ENCODE measurements around the gene MORN4.
"Not testable (repeated sequence)": the region's sequence is repeated elsewhere in the genome, so short reads cannot be mapped to it uniquely, and the experiment has no call there.

The MORN4 gene

DNA sequence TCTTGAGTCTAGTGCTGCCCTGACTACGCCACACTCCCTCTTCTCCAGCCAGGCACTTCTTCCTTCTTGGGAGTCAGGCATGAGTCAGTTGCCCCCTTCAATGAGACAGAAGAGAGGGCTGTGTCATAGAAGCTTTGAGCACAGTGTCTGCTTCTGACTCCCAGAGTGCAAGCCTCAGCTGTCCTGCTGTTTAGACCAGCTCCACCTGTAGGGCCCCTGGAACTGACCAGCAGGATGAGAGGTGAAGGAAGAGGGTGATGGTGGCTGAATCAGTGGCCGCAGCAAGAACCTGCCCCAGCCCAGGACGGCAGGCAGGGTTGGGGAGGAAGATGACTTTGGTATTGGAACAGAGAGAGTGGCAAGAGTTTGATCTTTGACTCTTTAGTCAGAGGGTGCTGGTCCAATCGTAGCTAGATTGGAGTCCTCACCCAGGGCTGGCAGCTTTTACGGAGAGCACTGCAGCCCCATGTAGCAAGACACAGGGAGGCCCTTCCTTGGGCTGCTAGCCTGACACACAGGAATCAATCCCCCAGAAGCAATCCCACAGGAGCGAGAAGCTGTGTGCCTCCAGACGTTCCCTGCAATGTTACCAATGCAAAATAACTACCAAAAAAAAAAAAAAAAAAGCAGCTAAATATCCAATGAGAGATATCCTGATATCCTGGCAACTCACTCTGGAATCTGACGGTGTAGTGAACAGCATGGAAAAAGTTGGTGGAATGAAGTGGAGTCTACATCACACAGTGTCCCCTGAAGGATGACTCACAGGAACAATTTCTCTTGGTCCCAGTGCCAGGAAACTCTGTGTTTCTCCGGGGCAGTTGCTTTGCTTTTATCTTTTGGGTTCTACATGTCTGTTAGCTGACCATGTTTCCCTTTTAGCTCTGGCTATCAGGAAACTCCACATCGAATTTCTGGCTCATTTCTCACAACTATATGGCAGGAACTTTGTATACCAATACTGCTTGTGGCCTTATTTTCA lies 36.9 kb downstream of the MORN4 start:
- DNase-seq, result no peak

DNA sequence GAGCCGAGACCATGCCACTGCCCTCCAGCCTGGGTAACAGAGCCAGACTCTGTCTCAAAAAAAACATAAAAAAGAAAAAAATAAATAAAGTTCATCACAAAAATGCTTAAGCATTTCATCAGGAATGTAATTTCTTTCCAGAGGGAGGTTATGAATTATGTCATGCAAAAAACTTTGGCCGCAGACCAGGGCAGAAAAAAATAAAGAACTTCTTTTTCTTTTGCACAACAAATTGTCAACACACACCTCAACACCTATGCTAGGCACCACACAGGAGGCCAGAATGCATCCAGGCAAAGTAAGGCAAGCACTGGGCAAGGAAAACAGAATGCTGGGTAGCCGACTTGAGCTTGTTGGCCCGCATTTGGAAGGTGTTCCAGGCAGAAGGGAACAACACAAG lies 39.9 kb downstream of the MORN4 start:
- DNase-seq, result no peak

DNA sequence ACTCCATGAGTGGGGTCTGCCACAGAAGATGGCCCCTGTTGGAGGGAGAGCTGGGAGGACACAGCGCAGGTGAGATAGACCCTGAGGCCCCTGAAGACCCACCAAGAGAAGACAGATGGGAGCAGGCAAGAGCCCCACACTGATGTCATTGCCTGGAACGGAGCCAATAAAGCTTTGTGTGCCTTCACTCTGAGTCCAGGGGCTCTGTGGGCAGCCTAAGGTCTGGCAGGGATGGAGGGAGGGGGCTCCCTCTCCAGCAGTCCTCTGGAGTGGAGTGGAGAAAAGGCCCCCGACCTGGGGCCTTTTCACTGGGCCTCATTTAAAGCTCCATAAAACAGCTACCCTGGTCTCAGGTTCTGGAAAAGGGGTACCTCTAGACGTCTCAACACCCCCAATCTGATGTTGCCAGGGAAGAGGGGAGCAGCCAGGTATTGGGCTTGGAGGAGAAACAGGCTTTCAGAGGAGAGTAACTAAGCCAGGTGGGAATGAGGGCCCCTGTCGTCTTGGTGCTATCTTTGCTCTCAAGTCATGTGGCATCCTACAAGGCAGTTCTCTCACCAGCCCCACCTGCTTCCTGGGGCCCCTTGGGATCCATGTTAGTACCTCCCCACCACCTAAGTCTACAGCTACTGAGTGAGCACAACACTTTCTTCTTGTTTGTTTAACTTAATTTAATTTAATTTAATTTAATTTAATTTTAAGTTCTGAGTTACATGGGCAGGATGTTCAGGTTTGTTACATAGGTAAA lies 42.4 kb downstream of the MORN4 start:
- no peak for DNase-seq

DNA sequence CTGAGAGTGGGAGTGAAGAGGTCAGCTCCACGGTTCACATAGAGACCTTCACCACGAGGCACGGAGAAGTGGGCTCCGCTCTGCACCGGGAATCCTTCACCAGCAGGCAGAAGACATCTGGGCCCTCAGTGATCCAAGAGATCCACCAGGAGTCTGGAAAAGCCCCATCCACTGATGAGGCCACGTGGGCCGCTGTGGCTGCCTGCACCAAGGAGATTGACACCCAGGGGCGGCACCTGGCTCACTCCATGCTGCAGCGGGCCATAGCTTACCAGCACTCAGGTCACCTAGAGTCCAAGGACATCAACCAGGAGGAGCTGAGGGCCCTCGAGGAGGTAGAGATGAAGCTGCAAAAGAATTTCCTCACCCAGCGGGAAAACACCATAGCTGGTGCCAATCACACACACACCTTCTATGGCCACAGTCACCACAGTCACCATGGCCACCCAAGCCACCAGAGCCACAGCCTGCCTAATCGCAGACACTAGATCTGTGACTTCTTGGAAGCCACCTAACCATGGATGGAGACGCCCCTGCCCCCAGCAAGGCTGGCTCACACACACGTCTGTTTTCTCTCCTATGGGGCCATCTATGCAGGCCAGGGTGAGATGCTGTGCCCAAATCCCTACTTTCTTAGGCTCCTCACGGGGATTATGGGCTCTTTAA lies 43.1 kb downstream of the MORN4 start:
- no peak for DNase-seq

DNA sequence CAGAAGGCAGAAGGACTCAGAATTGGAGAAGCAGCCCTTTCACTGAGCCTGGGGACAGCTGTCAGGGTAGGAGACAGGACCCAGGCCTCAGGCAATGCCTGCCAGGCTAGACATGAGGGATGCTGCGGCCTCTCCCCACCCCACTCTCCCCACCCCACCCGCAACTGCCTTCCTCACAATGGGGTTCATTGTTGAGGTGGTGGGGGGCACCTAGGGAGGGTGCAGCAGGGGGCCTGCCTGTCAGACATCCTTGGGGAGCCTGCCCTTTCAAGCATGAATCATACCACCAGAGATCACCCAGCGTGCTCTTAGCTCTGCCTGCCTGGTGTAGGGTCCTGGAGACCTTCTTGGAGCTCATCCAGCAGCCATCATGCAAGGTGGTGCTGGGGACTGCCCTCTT lies 43.8 kb downstream of the MORN4 start, which contains the start of gene C10orf62:
Gene C10orf62, plus strand, starts transcription at position 243 of the 400 bp plus-strand sequence. CDS start 177 bp downstream, outside the sequence.
- no peak for DNase-seq

DNA sequence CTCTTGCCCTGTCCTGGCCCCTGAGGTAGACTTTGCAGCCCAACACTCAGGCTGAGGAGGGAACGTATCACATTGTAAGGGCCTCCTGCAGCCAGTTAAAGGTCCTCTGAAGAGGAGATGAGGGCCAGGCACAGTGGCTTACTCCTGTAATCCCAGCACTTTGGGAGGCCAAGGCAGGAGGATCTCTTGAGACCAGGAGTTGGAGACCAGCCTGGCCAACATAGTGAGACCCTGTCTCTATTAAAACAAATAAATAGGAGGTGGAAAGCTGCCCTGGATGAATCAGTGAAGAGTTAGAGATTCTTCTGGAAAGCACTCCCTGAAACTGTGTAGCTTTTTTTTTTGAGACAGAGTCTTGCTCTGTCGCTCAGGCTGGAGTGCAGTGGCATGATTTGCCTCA lies 46.1 kb downstream of the MORN4 start:
- DNase-seq, result no peak

DNA sequence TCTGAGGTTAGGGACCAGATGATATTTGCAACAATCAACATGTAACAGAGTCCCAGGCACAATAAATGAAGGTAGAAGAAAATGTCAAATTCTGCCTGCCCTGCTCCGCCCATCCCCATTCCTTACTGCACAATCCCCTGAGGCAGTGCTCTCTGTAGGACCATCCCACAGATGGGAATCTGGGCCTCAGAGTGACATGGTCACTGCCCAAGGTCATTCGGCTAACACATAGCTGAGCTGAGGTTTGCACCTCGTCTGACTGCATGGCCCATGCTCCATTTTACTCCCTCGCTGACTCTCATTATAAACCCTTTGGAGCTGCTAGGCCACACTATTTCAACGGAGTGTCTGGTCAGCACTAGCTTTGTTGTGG lies 47.9 kb downstream of the MORN4 start:
- no peak for DNase-seq

DNA sequence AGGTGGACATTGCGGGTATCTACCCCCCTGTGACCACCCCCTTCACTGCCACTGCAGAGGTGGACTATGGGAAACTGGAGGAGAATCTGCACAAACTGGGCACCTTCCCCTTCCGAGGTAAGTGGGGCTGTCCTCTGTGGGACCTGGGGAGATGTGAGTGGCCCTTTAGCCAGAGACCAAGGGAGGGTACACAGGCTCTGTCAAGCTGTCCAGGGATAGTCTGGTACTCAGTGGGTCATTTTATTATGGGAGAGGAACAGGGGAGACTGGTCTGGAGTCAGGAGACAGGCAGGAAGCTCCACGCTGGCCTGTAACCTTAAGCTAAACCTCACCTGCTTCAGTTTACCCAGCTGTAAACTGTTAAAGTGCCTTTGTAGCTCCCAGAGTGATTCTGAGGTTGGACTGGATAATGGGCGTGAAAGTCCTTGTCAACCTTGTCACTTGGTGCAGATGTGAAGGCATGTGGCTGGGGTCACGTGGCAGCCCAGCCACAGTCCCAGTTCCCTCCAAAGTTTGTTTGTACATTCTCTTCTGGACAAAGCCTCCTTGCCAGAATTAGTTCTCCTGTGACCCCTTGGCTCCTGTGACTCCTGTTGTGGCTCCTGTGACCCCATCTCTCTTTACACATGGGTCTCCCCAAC lies 48.4 kb downstream of the MORN4 start:
- DNase-seq, result no peak

DNA sequence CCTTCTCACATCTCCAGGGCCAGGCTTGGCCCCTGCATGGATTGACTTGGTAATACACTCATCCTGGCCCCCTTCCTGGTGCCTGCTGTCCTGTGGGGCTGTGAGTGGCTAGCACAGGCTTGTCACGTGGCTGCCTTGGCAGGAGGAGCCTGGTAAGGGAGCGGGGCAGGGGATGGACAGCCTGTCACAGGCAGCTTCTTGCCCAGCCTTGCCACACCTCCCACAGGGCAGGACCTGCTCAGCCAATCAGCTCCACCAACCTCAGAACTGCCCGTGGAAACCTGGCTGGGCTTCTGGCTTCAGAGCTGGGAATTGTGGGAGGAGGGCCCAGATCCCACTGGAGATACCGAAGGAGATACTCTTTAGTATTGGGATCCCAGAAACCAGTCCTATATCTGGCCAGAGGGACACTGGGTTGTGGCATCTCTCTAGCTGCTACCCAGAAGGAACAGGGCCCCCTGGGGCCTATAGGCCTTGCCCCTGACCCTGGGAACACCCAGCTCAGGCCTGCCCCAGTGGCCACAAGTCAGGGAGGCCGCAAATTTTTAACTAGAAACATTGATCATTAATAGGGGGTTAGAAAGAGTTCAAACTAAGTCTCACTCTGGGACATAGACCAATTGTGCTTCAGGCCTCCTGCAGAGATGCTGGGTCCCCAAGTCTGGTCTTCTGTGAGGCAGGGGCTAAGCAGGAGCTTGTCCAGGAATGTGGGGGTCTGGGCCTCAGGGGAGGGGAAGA lies 49.1 kb downstream of the MORN4 start, which contains the start of gene HOGA1:
Gene HOGA1, plus strand, starts transcription at position 330 of the 738 bp plus-strand sequence. Its CDS starts 315 bp downstream, at position 645.
- DNase-seq, result no peak

DNA sequence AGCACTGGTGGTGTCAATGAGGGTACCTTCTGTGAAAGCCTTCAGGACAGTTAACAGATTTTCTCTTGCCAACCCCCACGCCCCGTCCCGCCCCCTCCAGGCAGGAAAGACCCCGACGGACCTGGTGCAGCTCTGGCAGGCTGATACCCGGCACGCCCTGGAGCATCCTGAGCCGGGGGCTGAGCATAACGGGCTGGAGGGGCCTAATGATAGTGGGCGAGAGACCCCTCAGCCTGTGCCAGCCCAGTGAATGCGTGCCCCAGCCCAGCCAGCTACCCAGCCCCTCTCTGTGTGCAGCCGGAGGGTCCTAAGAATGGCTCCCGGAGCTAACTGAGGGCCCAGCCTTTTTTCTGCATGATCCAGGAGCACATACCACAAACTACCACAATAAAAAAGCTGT lies 49.8 kb downstream of the MORN4 start:
- DNase-seq, result no peak

DNA sequence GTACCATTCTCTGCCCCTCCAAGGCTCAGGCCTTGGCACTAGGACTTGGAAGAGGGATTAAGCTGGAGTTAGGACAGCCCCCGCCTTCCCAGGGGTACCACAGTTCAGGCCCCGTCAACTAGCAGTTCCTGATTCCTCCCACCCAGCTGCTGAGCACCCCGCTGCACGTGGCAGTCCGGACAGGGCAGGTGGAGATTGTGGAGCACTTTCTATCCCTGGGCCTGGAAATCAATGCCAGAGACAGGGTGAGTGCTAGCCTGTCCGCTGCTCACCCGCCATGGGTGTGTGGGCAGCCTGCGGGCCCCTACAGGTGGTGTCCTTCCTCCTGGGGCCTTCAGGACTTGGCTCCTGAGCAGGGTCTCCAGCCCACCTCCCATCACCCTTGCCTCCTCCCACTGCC lies 51.1 kb downstream of the MORN4 start:
- DNase-seq, result no peak

DNA sequence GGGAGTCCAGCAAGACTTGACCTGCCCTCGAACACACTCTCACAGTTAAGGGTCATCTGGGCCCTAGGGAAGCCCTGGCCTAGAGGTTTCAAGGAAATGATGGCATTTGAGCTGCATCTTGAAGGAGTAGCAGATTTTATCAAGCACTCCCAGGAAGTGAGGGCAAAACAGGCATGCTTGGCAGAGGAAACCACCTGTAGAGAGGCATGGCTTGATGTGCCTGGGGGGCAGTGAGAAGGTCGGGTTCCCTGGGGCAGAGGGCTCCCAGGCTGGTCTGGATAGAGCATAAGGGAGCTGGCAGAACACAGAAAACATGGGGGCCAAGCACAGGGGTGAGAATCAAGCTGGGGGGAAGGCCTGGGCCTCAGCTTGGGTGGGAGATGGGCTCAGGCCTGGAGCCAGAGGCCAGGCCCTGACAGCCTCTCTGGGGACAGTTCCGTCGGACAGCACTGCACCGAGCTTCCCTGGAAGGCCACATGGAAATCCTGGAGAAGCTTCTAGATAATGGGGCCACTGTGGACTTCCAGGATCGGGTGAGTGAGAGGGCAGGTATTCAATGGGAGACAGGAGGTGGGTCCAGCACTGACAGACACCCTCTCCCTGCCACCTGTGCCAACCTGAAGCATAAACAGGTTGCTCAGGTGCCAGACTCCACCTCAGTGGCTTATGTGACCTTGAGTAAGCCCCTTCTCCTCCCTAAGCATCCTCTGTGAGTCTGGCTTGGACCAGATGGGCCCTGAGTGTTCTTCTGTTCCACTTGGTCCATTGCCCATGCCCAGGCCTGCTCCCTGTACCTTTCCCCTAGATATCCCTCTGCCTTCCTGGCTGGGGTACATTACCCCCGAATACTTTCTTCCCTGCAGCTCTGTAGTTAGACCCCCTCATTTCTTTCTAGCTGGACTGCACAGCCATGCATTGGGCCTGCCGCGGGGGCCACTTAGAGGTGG lies 52.6 kb downstream of the MORN4 start:
- no peak for DNase-seq

DNA sequence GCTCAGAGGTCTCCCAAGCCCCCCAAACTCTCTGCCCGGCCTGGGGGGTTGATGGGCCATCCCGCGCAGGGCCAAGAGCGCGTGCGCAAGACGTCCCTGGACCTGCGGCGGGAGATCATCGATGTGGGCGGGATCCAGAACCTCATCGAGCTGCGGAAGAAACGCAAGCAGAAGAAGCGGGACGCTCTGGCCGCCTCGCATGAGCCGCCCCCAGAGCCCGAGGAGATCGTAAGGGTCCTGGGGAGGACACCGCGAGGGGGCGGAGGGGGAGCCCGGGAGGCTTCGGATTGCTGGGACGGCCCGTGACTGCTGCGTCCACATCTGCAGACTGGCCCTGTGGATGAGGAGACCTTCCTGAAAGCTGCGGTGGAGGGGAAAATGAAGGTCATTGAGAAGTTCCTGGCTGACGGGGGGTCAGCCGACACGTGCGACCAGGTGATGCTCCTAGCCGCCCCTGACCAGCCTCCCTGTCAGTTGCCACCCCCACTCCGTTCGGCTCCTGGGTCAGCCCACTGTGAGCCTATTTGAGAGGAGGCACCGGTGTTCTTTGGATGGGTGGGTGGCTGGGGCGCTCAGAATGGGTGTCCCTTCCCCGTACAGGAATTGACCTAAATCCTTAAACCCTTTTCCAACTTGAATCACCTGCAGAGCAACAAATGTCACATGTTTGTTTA lies 55.0 kb downstream of the MORN4 start:
- DNase-seq, result no peak

DNA sequence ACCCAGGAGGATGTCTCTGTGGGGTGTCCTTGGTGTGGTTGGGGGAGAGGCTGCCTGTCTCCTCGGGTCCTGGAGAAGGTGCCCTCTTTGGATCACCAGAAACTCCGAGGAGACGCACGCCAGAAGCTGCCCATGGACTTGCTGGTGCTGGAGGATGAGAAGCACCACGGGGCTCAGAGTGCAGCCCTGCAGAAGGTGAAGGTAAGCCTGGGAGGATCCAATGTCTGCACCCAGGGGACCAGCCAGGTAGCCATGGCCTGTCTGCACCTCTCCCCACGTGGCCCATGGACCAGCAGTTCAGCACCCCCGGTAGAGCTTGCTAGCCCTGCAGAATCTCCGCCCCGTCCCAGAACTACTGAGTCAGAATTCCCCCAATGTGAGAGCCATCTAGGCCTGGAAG lies 55.6 kb downstream of the MORN4 start:
- DNase-seq, result no peak

DNA sequence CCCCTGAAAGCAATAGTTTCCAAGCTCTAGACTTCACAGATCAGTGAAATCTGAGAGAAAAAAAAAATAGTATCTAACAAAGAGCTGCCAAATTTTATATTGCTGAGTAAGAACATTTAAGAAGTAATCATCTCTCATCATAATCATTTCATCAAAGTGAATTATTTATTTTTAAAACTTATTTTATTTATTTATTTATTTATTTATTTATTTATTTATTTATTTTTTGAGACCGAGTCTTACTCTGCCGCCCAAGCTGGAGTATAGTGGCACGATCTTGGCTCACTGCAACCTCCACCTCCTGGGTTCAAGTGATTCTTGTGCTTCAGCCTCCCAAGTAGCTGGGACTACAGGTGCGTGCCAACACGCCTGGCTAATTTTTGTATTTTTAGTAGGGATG lies 56.8 kb downstream of the MORN4 start:
- not testable (repeated sequence) for DNase-seq

DNA sequence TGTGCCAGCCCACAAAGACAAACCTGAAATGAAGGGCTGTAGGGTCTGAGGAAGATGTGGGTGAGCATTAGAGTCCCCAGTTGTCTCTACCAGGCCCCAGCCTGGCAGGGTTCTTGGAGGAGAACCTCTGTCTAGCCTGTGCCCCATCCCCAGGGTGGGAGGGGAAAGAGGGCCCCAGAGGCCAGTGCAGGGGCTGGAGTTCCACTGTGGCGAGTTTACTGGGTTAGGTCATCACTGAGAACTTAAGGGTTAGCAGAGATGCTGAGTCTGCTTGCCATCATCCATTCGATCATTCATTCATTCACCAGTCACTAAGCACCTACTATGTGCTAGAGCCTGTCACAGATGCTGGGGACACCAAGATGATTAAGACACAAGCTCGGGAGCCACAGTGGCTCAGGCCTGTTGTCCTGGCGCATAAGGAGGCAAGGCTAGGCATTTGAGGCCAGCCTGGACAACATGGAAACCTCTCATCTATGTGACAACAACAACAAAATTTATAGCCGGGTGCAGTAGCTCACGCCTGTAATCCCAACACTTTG lies 58.1 kb downstream of the MORN4 start:
- DNase-seq, result no peak

DNA sequence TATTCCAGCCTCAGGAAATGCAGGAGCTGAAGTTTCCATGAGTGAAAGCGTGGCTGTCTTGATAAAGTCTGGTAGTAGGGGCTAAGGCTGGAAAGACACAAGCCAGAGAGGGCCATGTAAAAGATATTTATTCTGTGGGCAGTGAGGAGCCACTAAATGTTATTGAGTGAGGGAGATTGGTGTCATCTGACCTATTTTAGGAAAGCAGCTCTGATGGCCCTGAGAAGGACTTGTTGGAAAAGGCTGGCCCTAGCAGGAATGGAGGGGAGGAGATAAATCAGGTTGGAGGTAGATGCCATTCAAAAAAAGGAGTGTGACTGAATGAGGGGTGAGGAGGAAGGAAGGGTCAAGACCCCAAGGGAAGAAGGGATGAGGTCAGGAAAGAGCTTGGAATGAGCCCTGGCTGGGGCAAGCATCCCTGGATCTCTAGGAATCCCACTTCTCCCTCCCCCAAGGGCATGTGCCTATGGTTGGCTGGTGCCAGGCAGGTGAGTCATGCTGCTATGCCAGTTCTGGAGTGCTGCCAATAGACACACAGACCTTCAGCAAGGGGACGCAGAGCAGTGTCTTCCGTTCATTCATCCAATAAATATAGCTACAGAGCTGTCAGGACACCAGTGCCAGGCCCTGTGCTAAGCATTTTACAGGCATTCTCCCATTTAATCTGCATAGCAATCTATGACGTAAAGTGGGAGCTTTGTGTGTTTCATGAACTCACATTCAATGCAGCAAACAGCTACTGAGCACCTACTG lies 58.8 kb downstream of the MORN4 start:
- DNase-seq, result peak; percentile 8

DNA sequence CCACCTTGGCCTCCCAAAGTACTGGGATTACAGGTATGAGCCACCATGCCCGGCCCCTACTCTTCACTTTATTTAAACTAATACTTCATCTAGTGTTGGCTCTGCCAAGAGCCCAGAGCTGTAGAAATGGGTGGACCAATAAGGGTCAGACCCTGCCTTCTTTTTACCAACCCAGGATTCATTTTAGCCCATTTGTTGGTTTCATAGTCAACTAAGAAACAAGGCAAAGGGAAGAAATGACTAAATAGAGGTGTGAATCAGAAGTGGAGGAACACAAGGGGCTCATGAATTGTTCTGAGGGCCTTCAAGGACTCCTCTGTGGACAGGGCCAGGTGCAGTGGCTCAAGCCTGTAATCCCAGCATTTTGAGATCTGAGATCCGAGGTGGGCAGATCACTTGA lies 59.6 kb downstream of the MORN4 start:
- no peak for DNase-seq

DNA sequence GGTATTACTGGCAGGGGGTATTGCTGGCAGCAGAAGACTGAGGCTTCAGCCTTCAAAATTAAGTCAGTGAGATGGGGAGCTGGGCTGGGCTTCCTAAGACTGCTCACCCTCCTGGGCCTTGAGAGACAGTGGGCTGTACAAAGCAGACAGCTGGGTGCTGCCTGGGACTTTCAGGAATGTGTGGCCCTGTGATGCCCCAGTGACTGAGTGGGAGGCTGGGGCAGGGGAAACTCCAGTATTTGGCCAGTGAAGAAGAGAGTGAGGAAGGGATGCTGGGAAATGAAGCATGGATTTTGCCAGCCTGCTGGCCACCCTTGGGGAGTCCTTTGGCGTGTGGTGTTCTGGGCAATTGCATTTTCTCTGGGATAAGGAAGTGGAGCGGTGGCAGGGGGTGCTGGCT lies 60.3 kb downstream of the MORN4 start:
- DNase-seq, result no peak

All from NCI-H1092 treated with DMSO at 0.1 percent for 48 hours (cell line).